Type B pancreatic cell (in vitro differentiated cells): Measurements from ENCODE around the gene INTS15. TPM values are rescaled to one million over a fixed set of nuclear protein-coding genes. Genes with fewer than 3 reads are reported as not detected.

ENCODE experiments used
- DNase-seq: peaks from one replicate; pipeline ENCODE4 v3.0.0; 2021; ENCODE audit warnings: mixed read lengths; ENCODE audit not compliant: unreplicated experiment; ENCODE audit errors: extremely low spot score
- H3K27ac Mint-ChIP-seq: 2 replicates; pipeline ENCODE4 v1.8.0; 2021; ENCODE audit warnings: mild to moderate bottlenecking, mixed read lengths
- H3K27me3 Mint-ChIP-seq: 2 replicates; pipeline ENCODE4 v1.8.0; 2021; ENCODE audit warnings: mixed read lengths
- H3K36me3 Mint-ChIP-seq: 2 replicates; pipeline ENCODE4 v1.8.0; 2021; ENCODE audit warnings: mixed read lengths
- H3K4me1 Mint-ChIP-seq: one replicate; pipeline ENCODE4 v1.8.0; 2021; ENCODE audit warnings: mixed read lengths; ENCODE audit not compliant: unreplicated experiment
- H3K4me3 Mint-ChIP-seq: 2 replicates; pipeline ENCODE4 v1.8.0; 2021; ENCODE audit warnings: mild to moderate bottlenecking, mixed read lengths
- H3K9me3 Mint-ChIP-seq: 2 replicates; pipeline ENCODE4 v1.8.0; 2021; ENCODE audit warnings: mixed read lengths
- CTCF ChIP-seq: fragments of 200-600 bp; sonication (generic); conservative IDR thresholded peaks from 2 replicates; pipeline ENCODE4 v1.5.0; 2021; ENCODE audit warnings: antibody characterized with exemption, mild to moderate bottlenecking
- total RNA-seq: library from RNA; stranded (reverse); gene quantifications from 2 replicates; pipeline ENCODE4 v1.2.1, GENCODE V29; 2021; ENCODE audit warnings: low replicate concordance

The INTS15 gene
- total RNA-seq, 1 donor from 2014 or later, result 44.1 TPM

- no peaks in the 10 kb centered on the region for H3K4me1 Mint-ChIP-seq
- no peak for TF ChIP-seq CTCF
- no peak within 1 kb of the TSS for H3K4me3 Mint-ChIP-seq
- H3K27ac Mint-ChIP-seq, result no peak within 1 kb of the TSS
- H3K9me3 Mint-ChIP-seq, result no peaks in the 10 kb centered on the region
- H3K27me3 Mint-ChIP-seq, result peaks cover 4% of the 10 kb centered on the region
- H3K36me3 Mint-ChIP-seq, result no peaks in the 10 kb centered on the region
- no peak for DNase-seq
Measured at GRCh38 chr7:6551016-6551511, 38.8 kb upstream of the INTS15 start, which contains the start of gene GRID2IP. Gene GRID2IP (minus strand): TSS chr7:6551461. CDS start chr7:6551436, 25 bp downstream.

- H3K27ac Mint-ChIP-seq, result no peak overlapping the region
- no peaks in the 10 kb centered on the region for H3K27me3 Mint-ChIP-seq
- H3K4me3 Mint-ChIP-seq, result no peak overlapping the region
- H3K4me1 Mint-ChIP-seq, result no peaks in the 10 kb centered on the region
- H3K36me3 Mint-ChIP-seq, result no peaks in the 10 kb centered on the region
- H3K9me3 Mint-ChIP-seq, result no peaks in the 10 kb centered on the region
- no peak for DNase-seq
- peak; percentile 57 for TF ChIP-seq CTCF
Measured at GRCh38 chr7:6553448-6554044, 36.3 kb upstream of the INTS15 start.

- Mint-ChIP-seq H3K36me3 (no peaks in the 10 kb centered on the region), H3K27me3 (peaks cover 4% of the 10 kb centered on the region), H3K4me3 (no peak overlapping the region), H3K27ac (no peak overlapping the region), H3K9me3 (no peaks in the 10 kb centered on the region), H3K4me1 (no peaks in the 10 kb centered on the region)
- no peak for DNase-seq
- TF ChIP-seq CTCF, result no peak
Measured at GRCh38 chr7:6554848-6555247, 35.0 kb upstream of the INTS15 start.

DNA sequence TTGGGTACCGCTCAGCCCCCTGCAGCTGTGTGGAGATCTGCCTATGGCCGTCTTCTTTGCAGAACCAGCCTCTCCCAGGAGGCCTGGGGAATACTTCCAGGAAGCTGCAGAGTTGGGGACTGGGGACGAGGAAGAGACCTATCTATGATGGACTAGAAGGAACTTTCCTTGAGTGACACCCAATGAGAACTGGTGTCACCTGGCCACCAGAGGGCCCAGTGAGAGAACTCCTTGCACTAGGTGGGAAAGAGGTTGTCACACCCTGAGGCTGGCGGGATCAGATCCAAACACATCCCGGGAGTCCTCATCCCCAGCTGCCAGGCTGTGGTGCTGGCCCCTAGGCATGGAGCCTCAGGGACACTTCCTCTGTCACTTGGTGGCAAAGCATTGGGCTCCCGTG, 33.6 kb upstream of the INTS15 start:
- Mint-ChIP-seq H3K27ac (no peak overlapping the region), H3K36me3 (no peaks in the 10 kb centered on the region), H3K4me3 (no peak overlapping the region), H3K4me1 (no peaks in the 10 kb centered on the region), H3K9me3 (no peaks in the 10 kb centered on the region), H3K27me3 (peaks cover 6% of the 10 kb centered on the region)
- TF ChIP-seq CTCF, result no peak
- no peak for DNase-seq

- Mint-ChIP-seq H3K27me3 (peaks cover 6% of the 10 kb centered on the region), H3K4me3 (no peak overlapping the region), H3K9me3 (no peaks in the 10 kb centered on the region), H3K36me3 (no peaks in the 10 kb centered on the region), H3K27ac (no peak overlapping the region), H3K4me1 (no peaks in the 10 kb centered on the region)
- TF ChIP-seq CTCF, result peak; percentile 62
- no peak for DNase-seq
Measured at GRCh38 chr7:6558837-6559236, 31.0 kb upstream of the INTS15 start.
